ENCODE measurements around the gene TRAF7. TPM values are rescaled to one million over a fixed set of nuclear protein-coding genes. Genes with fewer than 3 reads are reported as not detected.

Gene TRAF7
- total RNA-seq, 1 experiment from 2014 or later: 160 TPM

DNA sequence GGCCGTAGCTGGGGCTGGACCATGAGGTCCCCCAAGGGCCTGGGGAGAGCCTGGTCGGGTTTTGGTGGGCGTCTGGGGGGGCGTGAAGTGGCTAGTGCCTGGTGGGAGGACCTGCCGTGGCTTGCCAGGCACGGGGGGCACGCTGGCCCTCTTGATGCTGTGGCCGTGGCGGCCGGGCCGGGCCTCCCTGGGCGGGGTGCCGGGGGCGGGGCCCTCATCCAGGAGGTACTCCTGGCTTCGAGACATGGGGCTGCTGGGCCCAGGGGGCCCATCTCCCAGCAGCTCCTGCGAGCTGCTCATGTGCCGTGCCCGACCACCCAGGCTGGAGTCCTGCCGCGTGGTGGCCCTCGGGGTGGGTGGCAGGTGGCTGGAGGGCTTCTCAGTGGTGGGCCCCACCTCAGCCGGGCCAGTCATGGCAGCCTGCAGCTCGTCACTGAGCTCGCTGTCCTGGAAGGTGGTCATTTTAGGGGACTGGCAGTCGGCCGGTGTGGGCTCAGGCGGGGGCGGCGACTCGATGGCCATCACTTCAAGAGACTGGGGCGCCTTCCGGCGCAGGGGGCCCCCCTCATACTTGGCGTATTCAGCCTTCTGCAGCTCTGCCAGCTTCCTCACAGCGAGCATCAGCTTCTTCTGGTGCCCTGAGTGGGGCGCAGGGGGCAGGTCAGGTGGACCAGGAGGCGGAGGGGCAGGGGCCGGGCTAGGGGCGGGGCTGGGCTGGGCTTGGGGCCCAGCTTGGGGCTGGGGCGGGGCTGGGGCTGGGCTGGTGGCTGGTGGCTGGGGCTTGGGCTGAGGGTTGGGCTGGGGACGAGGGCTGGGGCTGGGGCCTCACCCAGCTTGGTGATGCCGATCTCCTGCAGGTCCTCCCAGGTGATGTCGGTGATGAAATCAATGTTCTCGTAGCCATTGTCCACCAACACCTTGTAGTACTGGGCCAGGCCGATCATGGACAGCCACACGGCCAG is 25.7 kb downstream of the TRAF7 start:
- Histone ChIP-seq H2AFZ (ENCODE audit: low read depth, low read length, poor library complexity, severe bottlenecking) (no peak overlapping the region), H3K9me3 (ENCODE audit: control insufficient read depth in 1 of 2, insufficient read depth in 1 of 2, low read depth in 1 of 2, low read length in 2 of 2) (no peaks in the 10 kb centered on the region), H3K9me2 (ENCODE audit: insufficient read depth) (no peaks in the 10 kb centered on the region), H3K27ac (ENCODE audit: low read depth, low read length) (no peak overlapping the region), H3K36me3 (ENCODE audit: control insufficient read depth in 1 of 2, insufficient read depth in 2 of 2, low read length in 2 of 2) (no peaks in the 10 kb centered on the region; a peak in 2 of 4 replicates), H3K9ac (ENCODE audit: low read length) (no peak overlapping the region), H4K20me1 (ENCODE audit: insufficient read depth) (no peaks in the 10 kb centered on the region), H3K4me2 (ENCODE audit: low read length) (no peak overlapping the region), H3K27me3 (ENCODE audit: insufficient read depth, low read length) (no peaks in the 10 kb centered on the region), H3K79me2 (ENCODE audit: insufficient read depth, low read length) (no peaks in the 10 kb centered on the region), H3K4me3 (replicated peaks in 1 of 2; ENCODE audit: low read depth in 1 of 2, low read length in 2 of 2) (no peak overlapping the region), H3K4me1 (ENCODE audit: control insufficient read depth in 1 of 2, insufficient read depth in 2 of 2, low read length in 2 of 2) (peaks cover 0 to 5% of the 10 kb centered on the region in 2 experiments; a peak in 1 of 4 replicates)
- ChIA-PET POLR2A (interaction anchor here (1.3 kb wide), 1 partner anchor 34 kb away, joined by 4 read pairs; the partner anchor contains the start of gene PGP), RAD21 (ENCODE audit: low non-redundant PET in 1 of 2, low total read pairs in 2 of 2, uncharacterized antibody in 2 of 2, unreplicated experiment in 2 of 2) (no interaction called here), CTCF (no interaction called here)
- intact Hi-C loops (cut with micrococcal nuclease): no loop called here
- DNase-seq (ENCODE audit: low read depth, low spot score) (no peak), ATAC-seq (no peak)
- no peak for TF ChIP-seq SRF (IDR thresholded peaks at IDR 0.05; ENCODE audit: low read depth)
- no peak for TF ChIP-seq SP1 (IDR thresholded peaks at IDR 0.05; ENCODE audit: low read depth)
- TF ChIP-seq, protein P1, sequence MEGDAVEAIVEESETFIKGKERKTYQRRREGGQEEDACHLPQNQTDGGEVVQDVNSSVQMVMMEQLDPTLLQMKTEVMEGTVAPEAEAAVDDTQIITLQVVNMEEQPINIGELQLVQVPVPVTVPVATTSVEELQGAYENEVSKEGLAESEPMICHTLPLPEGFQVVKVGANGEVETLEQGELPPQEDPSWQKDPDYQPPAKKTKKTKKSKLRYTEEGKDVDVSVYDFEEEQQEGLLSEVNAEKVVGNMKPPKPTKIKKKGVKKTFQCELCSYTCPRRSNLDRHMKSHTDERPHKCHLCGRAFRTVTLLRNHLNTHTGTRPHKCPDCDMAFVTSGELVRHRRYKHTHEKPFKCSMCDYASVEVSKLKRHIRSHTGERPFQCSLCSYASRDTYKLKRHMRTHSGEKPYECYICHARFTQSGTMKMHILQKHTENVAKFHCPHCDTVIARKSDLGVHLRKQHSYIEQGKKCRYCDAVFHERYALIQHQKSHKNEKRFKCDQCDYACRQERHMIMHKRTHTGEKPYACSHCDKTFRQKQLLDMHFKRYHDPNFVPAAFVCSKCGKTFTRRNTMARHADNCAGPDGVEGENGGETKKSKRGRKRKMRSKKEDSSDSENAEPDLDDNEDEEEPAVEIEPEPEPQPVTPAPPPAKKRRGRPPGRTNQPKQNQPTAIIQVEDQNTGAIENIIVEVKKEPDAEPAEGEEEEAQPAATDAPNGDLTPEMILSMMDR (IDR thresholded peaks at IDR 0.05 in 2 of 3, conservative IDR thresholded peaks at IDR 0.05 in 1 of 3; ENCODE audit: borderline replicate concordance in 1 of 3, insufficient read depth in 1 of 3, low read depth in 2 of 3, low read length in 2 of 3): no peak
- TF ChIP-seq CEBPB (IDR thresholded peaks at IDR 0.05; ENCODE audit: low read depth): no peak
- no peak for TF ChIP-seq EZH2 (IDR thresholded peaks at IDR 0.05)
- no peak for TF ChIP-seq YY1 (IDR thresholded peaks at IDR 0.05; ENCODE audit: extremely low read depth, insufficient replicate concordance, low read depth, low read length)
- TF ChIP-seq EZH2phosphoT487 (IDR thresholded peaks at IDR 0.05; ENCODE audit: borderline replicate concordance): no peak
- TF ChIP-seq POLR2A (IDR thresholded peaks at IDR 0.05; ENCODE audit: borderline replicate concordance, extremely low read depth, insufficient read depth, insufficient read length): no peak
- no peak for TF ChIP-seq ZFX (IDR thresholded peaks at IDR 0.05)
- TF ChIP-seq, protein P2, sequence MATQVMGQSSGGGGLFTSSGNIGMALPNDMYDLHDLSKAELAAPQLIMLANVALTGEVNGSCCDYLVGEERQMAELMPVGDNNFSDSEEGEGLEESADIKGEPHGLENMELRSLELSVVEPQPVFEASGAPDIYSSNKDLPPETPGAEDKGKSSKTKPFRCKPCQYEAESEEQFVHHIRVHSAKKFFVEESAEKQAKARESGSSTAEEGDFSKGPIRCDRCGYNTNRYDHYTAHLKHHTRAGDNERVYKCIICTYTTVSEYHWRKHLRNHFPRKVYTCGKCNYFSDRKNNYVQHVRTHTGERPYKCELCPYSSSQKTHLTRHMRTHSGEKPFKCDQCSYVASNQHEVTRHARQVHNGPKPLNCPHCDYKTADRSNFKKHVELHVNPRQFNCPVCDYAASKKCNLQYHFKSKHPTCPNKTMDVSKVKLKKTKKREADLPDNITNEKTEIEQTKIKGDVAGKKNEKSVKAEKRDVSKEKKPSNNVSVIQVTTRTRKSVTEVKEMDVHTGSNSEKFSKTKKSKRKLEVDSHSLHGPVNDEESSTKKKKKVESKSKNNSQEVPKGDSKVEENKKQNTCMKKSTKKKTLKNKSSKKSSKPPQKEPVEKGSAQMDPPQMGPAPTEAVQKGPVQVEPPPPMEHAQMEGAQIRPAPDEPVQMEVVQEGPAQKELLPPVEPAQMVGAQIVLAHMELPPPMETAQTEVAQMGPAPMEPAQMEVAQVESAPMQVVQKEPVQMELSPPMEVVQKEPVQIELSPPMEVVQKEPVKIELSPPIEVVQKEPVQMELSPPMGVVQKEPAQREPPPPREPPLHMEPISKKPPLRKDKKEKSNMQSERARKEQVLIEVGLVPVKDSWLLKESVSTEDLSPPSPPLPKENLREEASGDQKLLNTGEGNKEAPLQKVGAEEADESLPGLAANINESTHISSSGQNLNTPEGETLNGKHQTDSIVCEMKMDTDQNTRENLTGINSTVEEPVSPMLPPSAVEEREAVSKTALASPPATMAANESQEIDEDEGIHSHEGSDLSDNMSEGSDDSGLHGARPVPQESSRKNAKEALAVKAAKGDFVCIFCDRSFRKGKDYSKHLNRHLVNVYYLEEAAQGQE (IDR thresholded peaks at IDR 0.05; ENCODE audit: low read depth): no peak
- no peak for TF ChIP-seq ELF1 (IDR thresholded peaks at IDR 0.05; ENCODE audit: borderline replicate concordance, low read depth)
- no peak for TF ChIP-seq TCF7L2 (IDR thresholded peaks at IDR 0.05; ENCODE audit: borderline replicate concordance, extremely low read depth, insufficient read depth, insufficient read length)
- TF ChIP-seq, protein P3, sequence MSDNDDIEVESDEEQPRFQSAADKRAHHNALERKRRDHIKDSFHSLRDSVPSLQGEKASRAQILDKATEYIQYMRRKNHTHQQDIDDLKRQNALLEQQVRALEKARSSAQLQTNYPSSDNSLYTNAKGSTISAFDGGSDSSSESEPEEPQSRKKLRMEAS (IDR thresholded peaks at IDR 0.05): no peak
- TF ChIP-seq, protein P4, sequence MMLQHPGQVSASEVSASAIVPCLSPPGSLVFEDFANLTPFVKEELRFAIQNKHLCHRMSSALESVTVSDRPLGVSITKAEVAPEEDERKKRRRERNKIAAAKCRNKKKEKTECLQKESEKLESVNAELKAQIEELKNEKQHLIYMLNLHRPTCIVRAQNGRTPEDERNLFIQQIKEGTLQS (IDR thresholded peaks at IDR 0.05): no peak
- TF ChIP-seq SIN3A (IDR thresholded peaks at IDR 0.05; ENCODE audit: low read depth): no peak
- TF ChIP-seq CBX3 (IDR thresholded peaks at IDR 0.05; ENCODE audit: low read depth): no peak
- no TSS peak for BruUV-seq (replicated peaks)
